Coronary artery (tissue), 2 donors: Measurements from ENCODE around the gene SUPT20HL2.

Experiments
- DNase-seq: peaks from one replicate; pipeline ENCODE4 v3.0.0-alpha.2; 2017; ENCODE audit warnings: low spot score
- H3K27ac ChIP-seq, 2 donors: fragments of 200-600 bp; sonication (generic); one replicate each; pipeline ENCODE4 v1.5.1; 2016 to 2019
- H3K4me3 ChIP-seq: fragments of 200-600 bp; sonication (generic); 2 replicates; pipeline ENCODE4 v1.5.1; 2016; ENCODE audit warnings: mild to moderate bottlenecking, moderate library complexity
- TF ChIP-seq, protein P1 (sequence below): fragments of 200-600 bp; sonication (generic); IDR thresholded peaks from one replicate; pipeline ENCODE4 v1.5.1; 2019; ENCODE audit warnings: antibody characterized with exemption

Gene SUPT20HL2

DNA sequence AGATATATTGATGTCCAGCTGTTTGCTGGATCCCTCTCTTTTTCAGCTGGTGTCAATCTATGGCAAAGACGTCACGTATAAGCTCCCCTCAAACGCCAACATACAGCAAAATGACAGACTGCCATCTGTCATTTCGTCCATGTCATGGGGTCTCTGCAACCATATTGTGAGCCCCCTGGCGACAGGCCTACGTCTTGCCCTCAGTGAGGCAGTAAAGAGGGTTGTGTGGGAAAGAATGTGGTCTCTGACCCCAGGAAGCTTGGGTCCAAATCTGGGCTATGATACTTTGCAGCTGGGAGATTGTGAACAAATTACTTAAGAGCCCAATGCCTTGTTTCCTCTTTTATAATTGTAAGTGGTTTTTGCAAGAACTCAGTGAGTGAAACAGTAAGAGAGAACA, 7.4 kb downstream of the SUPT20HL2 start:
- no peak for DNase-seq
- TF ChIP-seq, protein P1, sequence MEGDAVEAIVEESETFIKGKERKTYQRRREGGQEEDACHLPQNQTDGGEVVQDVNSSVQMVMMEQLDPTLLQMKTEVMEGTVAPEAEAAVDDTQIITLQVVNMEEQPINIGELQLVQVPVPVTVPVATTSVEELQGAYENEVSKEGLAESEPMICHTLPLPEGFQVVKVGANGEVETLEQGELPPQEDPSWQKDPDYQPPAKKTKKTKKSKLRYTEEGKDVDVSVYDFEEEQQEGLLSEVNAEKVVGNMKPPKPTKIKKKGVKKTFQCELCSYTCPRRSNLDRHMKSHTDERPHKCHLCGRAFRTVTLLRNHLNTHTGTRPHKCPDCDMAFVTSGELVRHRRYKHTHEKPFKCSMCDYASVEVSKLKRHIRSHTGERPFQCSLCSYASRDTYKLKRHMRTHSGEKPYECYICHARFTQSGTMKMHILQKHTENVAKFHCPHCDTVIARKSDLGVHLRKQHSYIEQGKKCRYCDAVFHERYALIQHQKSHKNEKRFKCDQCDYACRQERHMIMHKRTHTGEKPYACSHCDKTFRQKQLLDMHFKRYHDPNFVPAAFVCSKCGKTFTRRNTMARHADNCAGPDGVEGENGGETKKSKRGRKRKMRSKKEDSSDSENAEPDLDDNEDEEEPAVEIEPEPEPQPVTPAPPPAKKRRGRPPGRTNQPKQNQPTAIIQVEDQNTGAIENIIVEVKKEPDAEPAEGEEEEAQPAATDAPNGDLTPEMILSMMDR: no peak
- Histone ChIP-seq H3K27ac (no peak overlapping the region), H3K4me3 (no peak overlapping the region)

DNA sequence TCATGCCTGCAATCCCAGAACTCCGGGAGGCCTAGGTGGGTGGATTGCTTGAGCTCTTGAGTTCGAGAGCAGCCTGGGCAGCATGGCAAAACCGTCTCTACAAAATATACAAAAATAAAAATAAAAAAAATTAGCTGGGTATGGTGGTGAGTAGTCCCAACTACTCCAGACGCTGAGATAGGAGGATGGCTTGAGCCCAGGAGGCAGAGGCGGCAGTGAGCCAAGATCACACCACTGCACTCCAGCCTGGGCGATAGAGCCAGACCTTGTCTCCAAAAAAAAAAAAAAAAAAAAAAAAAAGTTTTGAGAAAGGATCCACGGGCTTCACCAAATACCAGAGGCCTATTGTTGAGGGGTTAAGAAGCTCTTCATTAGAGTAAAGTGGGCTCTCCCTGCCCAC, 8.0 kb downstream of the SUPT20HL2 start:
- Histone ChIP-seq H3K4me3 (no peak overlapping the region), H3K27ac (no peak overlapping the region)
- DNase-seq: no peak
- TF ChIP-seq, protein P1: no peak

DNA sequence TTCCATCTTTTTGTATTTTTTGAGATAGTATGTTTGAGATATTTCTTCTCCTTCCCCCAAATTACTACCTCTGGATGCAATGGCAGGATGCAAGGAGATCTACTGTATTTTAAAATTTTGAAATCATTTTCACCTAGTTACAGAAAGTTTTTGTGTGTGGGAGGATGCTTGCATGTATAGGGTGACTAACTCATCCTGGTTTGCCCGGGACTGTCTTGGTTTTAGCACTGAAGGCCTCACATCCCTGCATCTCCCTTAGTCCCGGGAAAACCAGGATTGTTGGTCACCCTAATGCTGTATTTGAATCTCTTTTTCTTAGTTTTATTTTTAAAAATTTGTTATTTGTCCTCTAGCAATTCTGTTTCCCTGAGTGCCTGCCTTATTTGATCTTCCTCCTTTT, 12.1 kb downstream of the SUPT20HL2 start:
- TF ChIP-seq, protein P1: no peak
- Histone ChIP-seq H3K4me3 (no peak overlapping the region), H3K27ac (no peak overlapping the region)
- no peak for DNase-seq

DNA sequence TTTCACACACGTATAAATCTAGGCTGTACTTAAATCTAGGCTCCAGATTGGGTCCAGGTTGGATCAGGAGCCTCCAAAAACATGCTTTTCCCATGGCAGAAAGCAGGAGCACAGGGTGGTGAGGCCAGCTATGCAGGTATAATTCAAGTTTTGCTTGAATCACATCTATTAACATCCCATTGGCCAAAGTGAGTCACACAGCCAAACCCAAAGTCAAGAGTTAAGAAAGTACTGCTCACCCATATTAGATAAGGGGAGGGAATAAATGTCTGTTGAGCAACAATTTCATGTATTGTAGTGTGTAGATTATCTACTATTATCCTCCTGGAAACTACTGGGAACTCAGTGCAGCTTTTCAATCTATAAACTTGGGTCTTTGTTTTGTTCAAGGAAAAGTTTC, 12.8 kb downstream of the SUPT20HL2 start:
- TF ChIP-seq, protein P1: no peak
- Histone ChIP-seq H3K4me3 (no peak overlapping the region), H3K27ac (no peak overlapping the region)
- DNase-seq: no peak

DNA sequence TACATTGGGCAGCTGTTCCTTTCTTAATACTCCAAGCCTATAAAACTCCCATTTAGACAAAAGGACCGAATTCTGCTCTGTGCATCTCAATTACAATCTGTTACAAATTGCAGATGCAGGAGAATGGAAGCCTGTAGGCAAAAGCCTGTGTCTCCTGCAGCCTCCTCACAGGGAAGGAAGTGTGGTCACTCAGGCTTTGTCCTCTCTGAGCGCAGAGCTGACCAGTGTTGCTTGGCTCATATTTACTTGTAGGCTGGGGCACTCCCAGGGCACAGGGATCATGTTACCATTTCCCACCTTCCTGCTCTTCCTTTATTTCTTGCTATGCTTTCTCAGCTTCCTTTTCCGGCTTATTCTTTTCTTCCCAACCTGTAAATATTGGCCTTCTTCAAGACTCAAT, 15.7 kb downstream of the SUPT20HL2 start:
- no peak for DNase-seq
- H3K4me3 ChIP-seq: no peak overlapping the region
- TF ChIP-seq, protein P1: no peak
- H3K27ac ChIP-seq: no peak overlapping the region

DNA sequence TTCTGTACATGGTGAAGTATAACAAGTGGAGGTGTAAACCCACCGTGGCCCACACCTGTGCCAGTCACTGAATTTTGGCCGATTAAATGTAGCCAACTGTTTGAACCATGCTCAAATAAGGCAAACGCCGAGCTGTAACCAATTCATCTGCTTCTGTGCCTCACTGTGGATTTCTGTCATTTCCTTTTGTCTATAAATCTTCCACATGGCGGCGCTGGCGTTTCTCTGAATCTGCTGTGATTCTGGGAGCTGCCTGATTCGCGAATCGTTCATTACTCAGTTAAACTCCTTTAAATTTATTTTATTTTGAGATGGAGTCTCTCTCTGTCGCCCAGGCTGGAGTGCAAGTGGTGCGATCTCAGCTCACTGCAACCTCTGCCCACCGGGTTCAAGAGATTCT, 19.2 kb downstream of the SUPT20HL2 start:
- TF ChIP-seq, protein P1: no peak
- H3K27ac ChIP-seq: no peak overlapping the region
- no peak for DNase-seq

DNA sequence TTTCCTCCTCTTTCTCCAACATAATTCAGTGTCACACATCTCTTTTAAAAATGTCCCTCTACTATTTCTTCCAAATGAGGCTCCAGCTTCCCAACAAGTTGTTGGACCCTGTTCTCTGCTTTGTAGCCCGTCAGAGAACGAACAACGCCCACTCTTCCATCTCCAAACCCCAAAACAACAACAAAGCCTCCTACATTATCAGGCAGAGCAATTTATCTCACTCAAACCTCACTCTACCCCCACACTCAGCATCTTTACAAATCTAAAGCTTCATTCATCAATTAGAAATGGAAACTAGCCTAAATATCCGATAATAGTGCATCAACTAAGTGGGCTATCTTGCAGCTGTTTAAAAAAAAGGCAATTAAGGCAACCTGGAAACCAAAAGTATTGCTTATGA, 20.5 kb downstream of the SUPT20HL2 start:
- TF ChIP-seq, protein P1: no peak
- Histone ChIP-seq H3K27ac (no peak overlapping the region), H3K4me3 (no peak overlapping the region)
- no peak for DNase-seq

More for the DNA sequence above, 19.2 kb downstream of the SUPT20HL2 start:
- H3K4me3 ChIP-seq: no peak overlapping the region
